CD14-positive monocyte (primary cell): ENCODE data around the gene KCNJ6. TPM values are rescaled to one million over a fixed set of nuclear protein-coding genes. Genes with fewer than 3 reads are reported as not detected.

Experiments used
- DNase-seq, 3 donors: peaks; one replicate each; pipeline ENCODE4 v3.0.0-alpha.2; 2011 to 2022
- H2AFZ ChIP-seq: 2 replicates; pipeline ENCODE4 v1.6.0; 2012; ENCODE audit warnings: mild to moderate bottlenecking, low read depth, low read length, inconsistent platforms; ENCODE audit not compliant: insufficient read depth, poor library complexity, severe bottlenecking
- H3K27ac ChIP-seq, 2 donors: 1 replicate in 1 of 2; 2 replicates in 1 of 2; pipeline ENCODE4 v1.5.1; 2012 to 2013; ENCODE audit warnings: low read length in 2 of 2, control low read depth in 1 of 2, inconsistent platforms in 1 of 2, low read depth in 1 of 2, mild to moderate bottlenecking in 1 of 2
- H3K27me3 ChIP-seq, 2 donors: one replicate each; pipeline versions ENCODE4 v1.6.0 to v1.6.1; 2011 to 2013; ENCODE audit warnings: low read length in 2 of 2; ENCODE audit not compliant: control insufficient read depth in 2 of 2, insufficient read depth in 2 of 2
- H3K36me3 ChIP-seq, 2 donors: replicated peaks in 1 of 2; 1 replicate in 1 of 2; 2 replicates in 1 of 2; pipeline versions ENCODE4 v1.5.1 to v1.6.1; 2012 to 2013; ENCODE audit warnings: low read length in 2 of 2, control low read depth in 1 of 2, inconsistent platforms in 1 of 2, mild to moderate bottlenecking in 1 of 2; ENCODE audit not compliant: insufficient read depth in 2 of 2, control insufficient read depth in 1 of 2
- H3K4me1 ChIP-seq, 2 donors: 1 replicate in 1 of 2; 2 replicates in 1 of 2; pipeline versions ENCODE4 v1.5.1 to v1.6.1; 2012 to 2013; ENCODE audit warnings: low read length in 2 of 2, control low read depth in 1 of 2, inconsistent platforms in 1 of 2, mild to moderate bottlenecking in 1 of 2, moderate library complexity in 1 of 2; ENCODE audit not compliant: insufficient read depth in 2 of 2, control insufficient read depth in 1 of 2
- H3K4me2 ChIP-seq: replicated peaks from 2 replicates; pipeline ENCODE3; 2012; ENCODE audit warnings: low read length, moderate library complexity, mild to moderate bottlenecking; ENCODE audit not compliant: poor library complexity, severe bottlenecking; ENCODE audit errors: extremely low read depth
- H3K4me3 ChIP-seq, 3 experiments: fragments of 200-600 bp in 1 of 3; sonication (generic) in 1 of 3; replicated peaks in 1 of 3; 1 replicate in 2 of 3; 2 replicates in 1 of 3; pipeline ENCODE4 v1.5.1; 2011 to 2013; ENCODE audit warnings: low read length in 3 of 3, mild to moderate bottlenecking in 3 of 3, control low read depth in 2 of 3, low read depth in 2 of 3, inconsistent platforms in 1 of 3, moderate library complexity in 1 of 3
- H3K79me2 ChIP-seq: 2 replicates; pipeline ENCODE4 v1.6.0; 2012; ENCODE audit warnings: mild to moderate bottlenecking, control low read depth, inconsistent platforms, low read length, moderate library complexity; ENCODE audit not compliant: insufficient read depth
- H3K9ac ChIP-seq: 2 replicates; pipeline ENCODE4 v1.6.0; 2017; ENCODE audit warnings: low read length, mild to moderate bottlenecking; ENCODE audit not compliant: insufficient read depth, poor library complexity, severe bottlenecking
- H3K9me3 ChIP-seq, 2 donors: replicated peaks in 1 of 2; 1 replicate in 1 of 2; 2 replicates in 1 of 2; pipeline versions ENCODE4 v1.5.1 to v1.6.1; 2012 to 2013; ENCODE audit warnings: low read length in 2 of 2, control low read depth in 1 of 2; ENCODE audit not compliant: control insufficient read depth in 1 of 2, insufficient read depth in 1 of 2
- H4K20me1 ChIP-seq: 2 replicates; pipeline ENCODE4 v1.6.0; 2012; ENCODE audit warnings: mild to moderate bottlenecking, low read length, control low read depth, moderate library complexity; ENCODE audit not compliant: insufficient read depth
- H3K27ac Mint-ChIP-seq, 7 donors: one replicate each; pipeline ENCODE4 v1.8.0; 2020; ENCODE audit warnings: mild to moderate bottlenecking in 7 of 7, mixed read lengths in 7 of 7, moderate library complexity in 6 of 7, inconsistent platforms in 2 of 7
- H3K27me3 Mint-ChIP-seq, 3 donors: one replicate each; pipeline ENCODE4 v1.8.0; 2021 to 2022; ENCODE audit warnings: low read depth in 3 of 3, mild to moderate bottlenecking in 3 of 3, mixed read lengths in 3 of 3, moderate library complexity in 3 of 3, inconsistent platforms in 1 of 3
- H3K36me3 Mint-ChIP-seq, 2 donors: one replicate each; pipeline ENCODE4 v1.8.0; 2020; ENCODE audit warnings: mixed read lengths in 2 of 2, inconsistent platforms in 1 of 2, mild to moderate bottlenecking in 1 of 2
- H3K4me1 Mint-ChIP-seq: one replicate; pipeline ENCODE4 v1.8.0; 2020; ENCODE audit warnings: mild to moderate bottlenecking, mixed read lengths
- H3K4me3 Mint-ChIP-seq, 2 donors: one replicate each; pipeline ENCODE4 v1.8.0; 2020; ENCODE audit warnings: mild to moderate bottlenecking in 2 of 2, mixed read lengths in 2 of 2, moderate library complexity in 1 of 2
- H3K9me3 Mint-ChIP-seq, 7 donors: one replicate each; pipeline ENCODE4 v1.8.0; 2020 to 2022; ENCODE audit warnings: mixed read lengths in 7 of 7, mild to moderate bottlenecking in 6 of 7, moderate library complexity in 6 of 7, inconsistent platforms in 2 of 7
- CTCF ChIP-seq: fragments of 200-600 bp; IDR thresholded peaks from one replicate; pipeline ENCODE4 v1.8.0; 2022; ENCODE audit warnings: antibody characterized with exemption, mild to moderate bottlenecking
- WGBS: methylation state at CpG from one replicate; pipeline ENCODE4 v1.1.5; 2013; ENCODE audit warnings: missing lambda C conversion rate; ENCODE audit not compliant: insufficient coverage; 5-methylcytosine and 5-hydroxymethylcytosine counted together
- intact Hi-C, 2 donors: fragments of 100-400 bp; cut with micrococcal nuclease; formaldehyde crosslinking; loops; one replicate each; pipeline versions ENCODE4 v1.15.0 to v1.15.1; 2023
- polyA plus RNA-seq, 3 donors: library from polyadenylated mRNA; depleted of rRNA in 1 of 3; unstranded in 2 of 3; stranded (reverse) in 1 of 3; fragments of 300-500 nt in 2 of 3; fragments of >200 nt in 1 of 3; fragmentation: Illumina TruSeq in 2 of 3; gene quantifications; 1 replicate in 2 of 3; 2 replicates in 1 of 3; pipeline ENCODE4 v1.2.3, GENCODE V29; 2012 to 2021

The KCNJ6 gene
- polyA plus RNA-seq, 3 donors = not detected

- Histone ChIP-seq H3K9ac (no peak overlapping the region), H3K4me2 (no peak overlapping the region), H2AFZ (no peak overlapping the region), H3K4me3 (no peak overlapping the region), H4K20me1 (no peaks in the 10 kb centered on the region), H3K36me3 (no peaks in the 10 kb centered on the region), H3K27ac (no peak overlapping the region), H3K4me1 (no peaks in the 10 kb centered on the region), H3K27me3 (no peaks in the 10 kb centered on the region), H3K9me3 (no peaks in the 10 kb centered on the region), H3K79me2 (no peaks in the 10 kb centered on the region)
- Mint-ChIP-seq H3K36me3 (no peaks in the 10 kb centered on the region), H3K4me3 (no peak overlapping the region), H3K4me1 (no peaks in the 10 kb centered on the region), H3K27ac (no peak overlapping the region), H3K27me3 (peaks cover 3 to 8% (median 7%) of the 10 kb centered on the region in 3 donors), H3K9me3 (peaks cover 0 to 2% (median 0%) of the 10 kb centered on the region in 7 donors)
- DNase-seq = no peak
- 0% methylated on average over 1 of the region's 1 CpG for WGBS
- no peak for TF ChIP-seq CTCF
- intact Hi-C loops = no loop called here
Observed at GRCh38 chr21:37769656-37770055, 146.6 kb downstream of the KCNJ6 start.

- H3K9ac ChIP-seq = no peak overlapping the region
- no peak overlapping the region for H2AFZ ChIP-seq
- WGBS = no CpG with 5 or more reads among the region's 5 CpGs
- no peaks in the 10 kb centered on the region for H4K20me1 ChIP-seq
- H3K27me3 Mint-ChIP-seq = peaks cover 0 to 8% (median 4%) of the 10 kb centered on the region in 3 donors
- no peak overlapping the region for H3K27ac Mint-ChIP-seq
- H3K36me3 ChIP-seq = no peaks in the 10 kb centered on the region
- no peaks in the 10 kb centered on the region for H3K9me3 ChIP-seq
- H3K9me3 Mint-ChIP-seq = peaks cover 0 to 2% (median 0%) of the 10 kb centered on the region in 7 donors
- no peak overlapping the region for H3K4me2 ChIP-seq
- H3K4me3 Mint-ChIP-seq = no peak overlapping the region
- no peak overlapping the region for H3K4me3 ChIP-seq
- H3K4me1 Mint-ChIP-seq = no peaks in the 10 kb centered on the region
- no peak for DNase-seq
- intact Hi-C loops = no loop called here
- H3K27me3 ChIP-seq = no peaks in the 10 kb centered on the region
- TF ChIP-seq CTCF = no peak
- H3K4me1 ChIP-seq = no peaks in the 10 kb centered on the region
- H3K36me3 Mint-ChIP-seq = no peaks in the 10 kb centered on the region
- H3K27ac ChIP-seq = no peak overlapping the region
- H3K79me2 ChIP-seq = no peaks in the 10 kb centered on the region
Observed at GRCh38 chr21:37767984-37768383, 148.3 kb downstream of the KCNJ6 start.
